Trophoblast cell (in vitro differentiated cells and primary cell): ENCODE results near the gene LRTM1.

Experiments
- DNase-seq, 2 donors: peaks; one replicate each; pipeline ENCODE4 v3.0.0-alpha.2; 2016
- H2AFZ ChIP-seq: 2 replicates; pipeline ENCODE4 v1.6.1; 2013; ENCODE audit warnings: low read length, moderate library complexity, mild to moderate bottlenecking; ENCODE audit not compliant: insufficient read depth, poor library complexity
- H2AK5ac ChIP-seq: 2 replicates; pipeline ENCODE4 v1.6.1; 2013; ENCODE audit warnings: mild to moderate bottlenecking, low read length
- H2BK120ac ChIP-seq: 2 replicates; pipeline ENCODE4 v1.6.1; 2013; ENCODE audit warnings: low read length, mild to moderate bottlenecking, moderate library complexity; ENCODE audit not compliant: insufficient read depth, poor library complexity
- H2BK12ac ChIP-seq: 2 replicates; pipeline ENCODE4 v1.6.1; 2013; ENCODE audit warnings: mild to moderate bottlenecking, low read length, moderate library complexity
- H2BK5ac ChIP-seq: 2 replicates; pipeline ENCODE4 v1.6.1; 2013; ENCODE audit warnings: low read length, low read depth, moderate library complexity, mild to moderate bottlenecking; ENCODE audit not compliant: poor library complexity
- H3K14ac ChIP-seq: 2 replicates; pipeline ENCODE4 v1.6.1; 2013; ENCODE audit warnings: mild to moderate bottlenecking, low read length
- H3K18ac ChIP-seq: 2 replicates; pipeline ENCODE4 v1.6.1; 2013; ENCODE audit warnings: mild to moderate bottlenecking, low read length
- H3K23ac ChIP-seq: 2 replicates; pipeline ENCODE4 v1.6.1; 2013; ENCODE audit warnings: low read length
- H3K27ac ChIP-seq: 2 replicates; pipeline ENCODE4 v1.5.1; 2013; ENCODE audit warnings: low read depth, mild to moderate bottlenecking, inconsistent platforms, low read length, moderate library complexity
- H3K27me3 ChIP-seq: 2 replicates; pipeline ENCODE4 v1.6.1; 2013; ENCODE audit warnings: inconsistent platforms, mild to moderate bottlenecking, low read length, moderate library complexity; ENCODE audit not compliant: insufficient read depth
- H3K36me3 ChIP-seq, 2 experiments: 1 replicate in 1 of 2; 2 replicates in 1 of 2; pipeline ENCODE4 v1.6.1; 2013; ENCODE audit warnings: low read length in 2 of 2, mild to moderate bottlenecking in 2 of 2, moderate library complexity in 1 of 2; ENCODE audit not compliant: insufficient read depth in 2 of 2, control insufficient read depth in 1 of 2
- H3K4ac ChIP-seq: 2 replicates; pipeline ENCODE4 v1.6.1; 2013; ENCODE audit warnings: low read depth, mild to moderate bottlenecking, low read length, moderate library complexity
- H3K4me1 ChIP-seq, 2 experiments: 1 replicate in 1 of 2; 2 replicates in 1 of 2; pipeline ENCODE4 v1.6.1; 2013; ENCODE audit warnings: low read length in 2 of 2, mild to moderate bottlenecking in 2 of 2, moderate library complexity in 1 of 2; ENCODE audit not compliant: insufficient read depth in 2 of 2, control insufficient read depth in 1 of 2
- H3K4me2 ChIP-seq: 2 replicates; pipeline ENCODE4 v1.6.1; 2013; ENCODE audit warnings: inconsistent platforms, mild to moderate bottlenecking, low read length, moderate library complexity
- H3K4me3 ChIP-seq: 2 replicates; pipeline ENCODE4 v1.5.1; 2013; ENCODE audit warnings: mild to moderate bottlenecking, low read depth, low read length, inconsistent platforms
- H3K79me1 ChIP-seq: one replicate; pipeline ENCODE4 v1.6.1; 2013; ENCODE audit warnings: low read length
- H3K79me2 ChIP-seq: 2 replicates; pipeline ENCODE4 v1.6.1; 2013; ENCODE audit warnings: low read length, mild to moderate bottlenecking; ENCODE audit not compliant: control insufficient read depth, insufficient read depth, poor library complexity
- H3K9ac ChIP-seq: 2 replicates; pipeline ENCODE4 v1.6.1; 2013; ENCODE audit warnings: mild to moderate bottlenecking, low read length
- H3K9me3 ChIP-seq: 2 replicates; pipeline ENCODE4 v1.6.1; 2013; ENCODE audit warnings: low read depth, mild to moderate bottlenecking, control low read depth, inconsistent platforms, low read length; ENCODE audit not compliant: insufficient read depth
- H4K12ac ChIP-seq: 2 replicates; pipeline ENCODE4 v1.6.1; 2013; ENCODE audit warnings: low read depth, mild to moderate bottlenecking, low read length, moderate library complexity
- H4K8ac ChIP-seq: 2 replicates; pipeline ENCODE4 v1.6.1; 2013; ENCODE audit warnings: low read depth, mild to moderate bottlenecking, low read length, moderate library complexity
- H4K91ac ChIP-seq: one replicate; pipeline ENCODE4 v1.6.1; 2013; ENCODE audit warnings: low read depth, mild to moderate bottlenecking, low read length, moderate library complexity
- WGBS: extraction: QIAGEN DNeasy Blood & Tissue Kit; methylation state at CpG from one replicate; pipeline ENCODE4 v1.1.7; 2013; ENCODE audit warnings: missing lambda C conversion rate; ENCODE audit not compliant: insufficient read length, insufficient coverage; ENCODE audit errors: extremely low coverage; 5-methylcytosine and 5-hydroxymethylcytosine counted together

The LRTM1 gene

DNA sequence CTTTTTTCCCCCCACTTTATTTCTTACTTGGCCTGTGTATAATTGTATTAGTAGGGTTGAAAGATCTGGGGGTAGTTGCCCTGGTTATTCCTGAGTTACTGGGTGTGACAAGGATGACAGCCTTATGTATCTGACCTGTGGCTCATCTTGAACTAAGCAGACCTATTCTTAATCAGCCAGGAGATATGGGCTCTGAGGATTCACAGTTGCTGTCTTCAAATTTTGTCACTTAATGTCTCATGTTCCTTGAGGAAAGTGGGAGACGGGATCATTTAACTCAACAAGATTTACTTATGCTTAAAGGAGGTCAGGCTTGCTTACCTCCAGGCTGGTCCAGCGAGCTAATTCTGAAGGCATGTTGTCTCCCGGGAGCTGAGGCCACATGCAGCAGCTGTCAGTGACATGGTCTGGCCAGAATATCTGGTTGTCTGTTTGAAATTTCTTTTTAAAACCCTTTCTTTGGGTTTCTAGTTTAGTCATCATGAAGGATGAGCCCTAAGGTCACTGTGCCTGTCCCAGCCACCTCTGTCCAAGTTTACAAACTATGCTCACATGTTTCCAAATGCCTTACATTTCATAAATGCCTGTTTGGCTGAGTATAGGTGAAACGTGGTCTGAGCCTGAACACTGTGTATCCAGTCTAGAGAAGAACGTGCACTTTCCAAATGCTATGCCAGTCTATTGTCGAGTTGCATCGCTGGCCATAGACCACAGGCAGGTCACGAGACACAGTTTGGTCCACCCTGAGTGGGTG, 26.8 kb downstream of the LRTM1 start:
- no peaks in the 10 kb centered on the region for H3K27me3 ChIP-seq
- no peaks in the 10 kb centered on the region for H3K9me3 ChIP-seq
- H4K91ac ChIP-seq, result peak overlapping the region; percentile 90
- H3K79me1 ChIP-seq, result peaks cover 22% of the 10 kb centered on the region
- no CpG with 5 or more reads among the region's 8 CpGs for WGBS
- no peak overlapping the region for H3K9ac ChIP-seq
- peaks cover 2% of the 10 kb centered on the region for H3K79me2 ChIP-seq
- no peak overlapping the region for H4K12ac ChIP-seq
- peak overlapping the region; percentile 60 for H2BK120ac ChIP-seq
- peak overlapping the region; percentile 27 for H4K8ac ChIP-seq
- no peak overlapping the region for H3K23ac ChIP-seq
- no peak overlapping the region for H3K4ac ChIP-seq
- peak; percentile 83 to 96 for DNase-seq
- peak overlapping the region; percentile 43 for H2BK12ac ChIP-seq
- H3K4me3 ChIP-seq, result no peak overlapping the region
- no peak overlapping the region for H2AK5ac ChIP-seq
- H3K4me2 ChIP-seq, result no peak overlapping the region
- H3K27ac ChIP-seq, result peak overlapping the region; percentile 90
- no peaks in the 10 kb centered on the region for H3K36me3 ChIP-seq
- H3K18ac ChIP-seq, result no peak overlapping the region
- peaks cover 12 to 15% of the 10 kb centered on the region in 2 experiments for H3K4me1 ChIP-seq
- H2BK5ac ChIP-seq, result peak overlapping the region; percentile 84
- no peak overlapping the region for H2AFZ ChIP-seq
- H3K14ac ChIP-seq, result peak overlapping the region; percentile 59

DNA sequence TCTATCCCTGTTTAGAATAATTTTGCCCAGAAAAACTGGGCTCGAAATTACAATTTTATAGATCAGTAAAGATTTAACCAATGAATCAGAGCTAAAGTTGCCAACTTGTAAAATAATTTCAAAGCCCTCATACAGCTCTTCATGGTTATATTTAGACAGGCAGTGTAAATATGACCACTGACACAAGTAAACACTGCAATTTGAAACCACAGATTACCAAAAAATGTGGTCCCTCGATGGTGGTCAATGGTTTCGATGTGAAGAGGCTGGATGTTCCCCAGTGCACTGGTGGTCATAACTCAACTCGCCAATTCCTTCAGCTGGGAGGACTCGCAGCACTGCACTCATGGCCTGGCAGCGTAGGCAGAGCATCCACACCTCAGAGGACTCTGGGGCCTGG, 28.6 kb downstream of the LRTM1 start:
- WGBS, result no CpG with 5 or more reads among the region's 6 CpGs
- Histone ChIP-seq H2BK120ac (peak overlapping the region; percentile 0), H3K79me1 (peaks cover 25% of the 10 kb centered on the region), H3K9ac (no peak overlapping the region), H3K27ac (no peak overlapping the region), H3K4me2 (no peak overlapping the region), H3K4me3 (no peak overlapping the region), H4K91ac (peak overlapping the region; percentile 21), H2BK12ac (peak overlapping the region; percentile 19), H3K14ac (peak overlapping the region; percentile 16), H3K36me3 (no peaks in the 10 kb centered on the region), H3K4me1 (peaks cover 12 to 17% of the 10 kb centered on the region in 2 experiments), H2AFZ (no peak overlapping the region), H4K12ac (no peak overlapping the region), H4K8ac (no peak overlapping the region), H3K79me2 (peaks cover 2% of the 10 kb centered on the region), H3K23ac (no peak overlapping the region), H2BK5ac (no peak overlapping the region), H3K18ac (no peak overlapping the region), H2AK5ac (peak overlapping the region; percentile 17), H3K27me3 (no peaks in the 10 kb centered on the region), H3K4ac (no peak overlapping the region), H3K9me3 (no peaks in the 10 kb centered on the region)
- DNase-seq, result no peak

DNA sequence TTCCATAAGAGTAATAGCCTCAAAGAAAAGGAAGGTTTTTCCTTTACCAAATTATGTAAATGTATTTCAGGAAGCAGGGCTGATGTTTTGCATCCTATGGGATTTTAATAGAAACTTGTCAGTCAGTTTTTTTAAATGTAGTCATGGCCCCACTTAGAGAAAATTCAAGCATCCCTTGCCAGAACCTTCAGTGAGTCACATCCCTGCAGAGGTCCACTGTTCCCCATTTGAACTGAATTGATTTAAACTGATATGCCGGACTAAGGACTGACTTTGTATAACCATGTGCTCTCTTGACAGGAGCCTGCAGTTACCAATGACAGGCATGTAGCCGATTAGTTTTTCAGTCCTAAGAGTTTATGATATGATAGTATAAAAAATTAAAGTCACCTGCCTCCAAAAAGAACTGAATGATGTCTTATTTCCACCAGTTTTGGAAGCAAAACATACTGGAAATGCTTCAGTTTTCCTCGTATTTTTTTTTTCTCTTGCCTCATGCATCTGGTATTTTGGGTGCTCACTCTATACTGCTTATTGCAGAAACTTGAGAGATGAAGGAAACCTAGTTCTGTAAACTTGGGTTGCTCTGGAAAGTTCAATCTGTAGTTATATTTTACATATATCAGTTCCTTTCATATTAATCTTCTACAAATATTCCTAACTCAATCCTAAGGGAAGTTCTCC, 30.7 kb downstream of the LRTM1 start:
- Histone ChIP-seq H3K9ac (no peak overlapping the region), H4K8ac (no peak overlapping the region), H2BK5ac (no peak overlapping the region), H3K36me3 (no peaks in the 10 kb centered on the region), H3K27ac (no peak overlapping the region), H3K18ac (no peak overlapping the region), H3K27me3 (no peaks in the 10 kb centered on the region), H3K14ac (no peak overlapping the region), H3K4me2 (no peak overlapping the region), H3K4me1 (peaks cover 13 to 19% of the 10 kb centered on the region in 2 experiments), H2BK120ac (no peak overlapping the region), H2AK5ac (no peak overlapping the region), H4K91ac (no peak overlapping the region), H3K4me3 (no peak overlapping the region), H3K4ac (no peak overlapping the region), H3K79me2 (peaks cover 2% of the 10 kb centered on the region), H2BK12ac (no peak overlapping the region), H3K79me1 (peaks cover 25% of the 10 kb centered on the region), H3K23ac (no peak overlapping the region), H3K9me3 (no peaks in the 10 kb centered on the region), H2AFZ (no peak overlapping the region), H4K12ac (no peak overlapping the region)
- WGBS, result no CpG with 5 or more reads among the region's 3 CpGs
- DNase-seq, result no peak

DNA sequence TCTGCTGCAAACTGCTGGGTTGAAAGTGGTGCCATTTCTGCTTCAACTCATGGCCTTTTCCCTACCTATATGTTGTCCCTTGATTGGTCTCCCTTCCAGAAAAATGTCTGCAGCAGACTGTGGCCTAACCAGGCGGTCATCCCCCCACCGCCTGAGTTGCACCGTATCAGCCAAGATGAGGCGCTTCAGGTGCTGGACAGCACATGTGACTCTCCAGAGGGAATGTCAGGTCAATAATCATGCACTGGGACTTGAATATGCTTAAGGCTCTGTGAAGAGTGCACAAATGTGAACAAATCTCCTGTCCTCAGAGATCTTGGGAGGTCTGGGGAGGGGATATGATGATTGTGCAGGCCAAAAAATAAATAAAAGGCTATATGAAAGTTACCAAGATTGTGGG, 32.2 kb downstream of the LRTM1 start:
- H3K4me3 ChIP-seq, result no peak overlapping the region

More for the DNA sequence above, 32.2 kb downstream of the LRTM1 start:
- Histone ChIP-seq H3K14ac (no peak overlapping the region), H3K18ac (no peak overlapping the region), H3K79me1 (peaks cover 24% of the 10 kb centered on the region), H3K9me3 (no peaks in the 10 kb centered on the region), H3K23ac (no peak overlapping the region), H4K91ac (peak overlapping the region; percentile 65), H2BK120ac (peak overlapping the region; percentile 62), H3K79me2 (peaks cover 2% of the 10 kb centered on the region), H3K27ac (no peak overlapping the region), H2BK12ac (peak overlapping the region; percentile 66), H2AFZ (no peak overlapping the region), H2BK5ac (no peak overlapping the region), H4K8ac (no peak overlapping the region), H3K4me1 (peaks cover 9 to 22% of the 10 kb centered on the region in 2 experiments), H3K27me3 (no peaks in the 10 kb centered on the region), H3K4me2 (no peak overlapping the region), H4K12ac (no peak overlapping the region), H3K36me3 (no peaks in the 10 kb centered on the region), H3K9ac (no peak overlapping the region), H3K4ac (no peak overlapping the region), H2AK5ac (no peak overlapping the region)
- WGBS, result no CpG with 5 or more reads among the region's 4 CpGs
- DNase-seq, result no peak
